H1 (cell line): ENCODE measurements around the gene ERC1. TPM values are rescaled to one million over a fixed set of nuclear protein-coding genes. Genes with fewer than 3 reads are reported as not detected.

Experiments used
- CTCF ChIA-PET: fragments of 300-600 bp; sonication (Branson Sonifier 250); formaldehyde crosslinking; loops from one replicate; lab custom pipeline; 2021; ENCODE audit not compliant: partially characterized antibody; lab: Charles Lee
- POLR2A ChIA-PET: fragments of 300-600 bp; sonication (Branson Sonifier 250); formaldehyde crosslinking; loops from one replicate; lab custom pipeline; 2021; ENCODE audit warnings: inconsistent platforms; ENCODE audit not compliant: partially characterized antibody; lab: Charles Lee
- DNase-seq, 2 experiments: peaks; one replicate each; pipeline versions ENCODE4 v3.0.0 to v3.0.0-alpha.2; 2010 to 2022; ENCODE audit warnings: low spot score in 2 of 2, low read depth in 1 of 2, mixed read lengths in 1 of 2
- FAIRE-seq: peaks from 2 replicates; lab custom pipeline; 2011; peaks lifted over from hg19 to GRCh38; lab: Jason Lieb, UNC
- H2AFZ ChIP-seq: 2 replicates; pipeline ENCODE4 v1.8.1; 2012; ENCODE audit warnings: low read length, inconsistent platforms
- H2AK5ac ChIP-seq: 2 replicates; pipeline ENCODE4 v1.6.1; 2013; ENCODE audit warnings: low read depth, low read length
- H2BK120ac ChIP-seq: replicated peaks from 2 replicates; pipeline ENCODE3; 2013; ENCODE audit warnings: low read depth, low read length, inconsistent platforms
- H2BK12ac ChIP-seq: 2 replicates; pipeline ENCODE4 v1.6.1; 2013; ENCODE audit warnings: low read depth, low read length
- H2BK15ac ChIP-seq: 2 replicates; pipeline ENCODE4 v1.6.1; 2013; ENCODE audit warnings: low read length
- H2BK20ac ChIP-seq: 2 replicates; pipeline ENCODE4 v1.6.1; 2013; ENCODE audit warnings: low read length
- H2BK5ac ChIP-seq: 2 replicates; pipeline ENCODE4 v1.6.1; 2013; ENCODE audit warnings: low read depth, low read length
- H3K14ac ChIP-seq: 2 replicates; pipeline ENCODE4 v1.6.1; 2013; ENCODE audit warnings: inconsistent platforms; ENCODE audit not compliant: insufficient read length
- H3K18ac ChIP-seq: 2 replicates; pipeline ENCODE4 v1.6.1; 2013; ENCODE audit warnings: low read length; ENCODE audit errors: extremely low read depth
- H3K23ac ChIP-seq: 2 replicates; pipeline ENCODE4 v1.6.1; 2013; ENCODE audit warnings: inconsistent platforms; ENCODE audit not compliant: insufficient read length
- H3K23me2 ChIP-seq: 2 replicates; pipeline ENCODE4 v1.6.1; 2013; ENCODE audit warnings: low read depth, low read length
- H3K27ac ChIP-seq: 2 replicates; pipeline ENCODE4 v1.6.1; 2011; ENCODE audit warnings: low read depth, low read length, inconsistent platforms
- H3K27me3 ChIP-seq, 4 experiments: replicated peaks in 1 of 4; 1 replicate in 1 of 4; 2 replicates in 3 of 4; pipeline versions ENCODE4 v1.6.1 to v1.8.1; 2011 to 2013; ENCODE audit warnings: low read length in 3 of 4, mild to moderate bottlenecking in 3 of 4, inconsistent platforms in 2 of 4, mixed read lengths in 2 of 4, moderate library complexity in 1 of 4; ENCODE audit not compliant: control insufficient read depth in 3 of 4, insufficient read depth in 3 of 4; ENCODE audit errors: extremely low read depth in 1 of 4
- H3K36me3 ChIP-seq, 4 experiments: 2 replicates each; pipeline versions ENCODE4 v1.6.1 to v1.8.1; 2011 to 2013; ENCODE audit warnings: mild to moderate bottlenecking in 4 of 4, low read length in 3 of 4, moderate library complexity in 2 of 4, control low read depth in 1 of 4, inconsistent platforms in 1 of 4; ENCODE audit not compliant: insufficient read depth in 4 of 4, control insufficient read depth in 2 of 4
- H3K4ac ChIP-seq: replicated peaks from 2 replicates; pipeline ENCODE3; 2013; ENCODE audit warnings: low read length, low read depth, mixed read lengths, inconsistent platforms; ENCODE audit not compliant: insufficient read length
- H3K4me1 ChIP-seq, 4 experiments: replicated peaks in 1 of 4; 1 replicate in 1 of 4; 2 replicates in 3 of 4; pipeline versions ENCODE4 v1.6.1 to v1.8.1; 2011 to 2013; ENCODE audit warnings: low read length in 3 of 4, inconsistent platforms in 2 of 4, mixed read lengths in 1 of 4; ENCODE audit not compliant: insufficient read depth in 4 of 4, control insufficient read depth in 3 of 4
- H3K4me2 ChIP-seq, 2 experiments: 2 replicates each; pipeline versions ENCODE4 v1.6.1 to v1.8.1; 2011 to 2013; ENCODE audit warnings: low read depth in 2 of 2, low read length in 2 of 2, control low read depth in 1 of 2, inconsistent platforms in 1 of 2, mild to moderate bottlenecking in 1 of 2; ENCODE audit not compliant: insufficient read depth in 1 of 2
- H3K4me3 ChIP-seq, 4 experiments: fragments of 200-600, 300-600 bp in 1 of 4; sonication (generic), shearing (Covaris generic), sonication (Bioruptor Twin) in 1 of 4; 2 replicates each; pipeline versions ENCODE4 v1.5.1 to v1.8.1; 2011 to 2016; ENCODE audit warnings: low read length in 4 of 4, low read depth in 3 of 4, control low read depth in 2 of 4, inconsistent platforms in 2 of 4, mild to moderate bottlenecking in 2 of 4, mixed read lengths in 1 of 4, moderate library complexity in 1 of 4; ENCODE audit not compliant: insufficient read depth in 2 of 4; ENCODE audit errors: extremely low read depth in 1 of 4
- H3K56ac ChIP-seq: replicated peaks from 2 replicates; pipeline ENCODE3; 2013; ENCODE audit warnings: low read depth, mild to moderate bottlenecking, mixed read lengths, low read length, inconsistent platforms; ENCODE audit not compliant: insufficient read length
- H3K79me1 ChIP-seq: 2 replicates; pipeline ENCODE4 v1.6.1; 2013; ENCODE audit warnings: low read depth, low read length, control low read depth
- H3K79me2 ChIP-seq, 2 experiments: 2 replicates each; pipeline versions ENCODE4 v1.6.1 to v1.8.1; 2012 to 2013; ENCODE audit warnings: low read length in 2 of 2, mild to moderate bottlenecking in 2 of 2, inconsistent platforms in 1 of 2; ENCODE audit not compliant: insufficient read depth in 2 of 2, control insufficient read depth in 1 of 2
- H3K9ac ChIP-seq, 4 experiments: replicated peaks in 1 of 4; 1 replicate in 1 of 4; 2 replicates in 3 of 4; pipeline versions ENCODE4 v1.6.1 to v1.8.1; 2011 to 2013; ENCODE audit warnings: low read depth in 3 of 4, low read length in 3 of 4, control low read depth in 2 of 4, mild to moderate bottlenecking in 2 of 4, moderate library complexity in 2 of 4, inconsistent platforms in 1 of 4; ENCODE audit errors: extremely low read depth in 1 of 4
- H3K9me3 ChIP-seq, 2 experiments: 2 replicates each; pipeline versions ENCODE4 v1.6.1 to v1.8.1; 2012 to 2013; ENCODE audit warnings: mild to moderate bottlenecking in 2 of 2, moderate library complexity in 2 of 2, control low read depth in 1 of 2, inconsistent platforms in 1 of 2, low read depth in 1 of 2, low read length in 1 of 2, mixed read lengths in 1 of 2; ENCODE audit not compliant: insufficient read depth in 2 of 2
- H4K20me1 ChIP-seq, 2 experiments: replicated peaks in 1 of 2; 2 replicates each; pipeline versions ENCODE3 to v1.8.1; 2011 to 2013; ENCODE audit warnings: inconsistent platforms in 2 of 2, low read length in 2 of 2, mild to moderate bottlenecking in 1 of 2; ENCODE audit not compliant: insufficient read depth in 2 of 2, control insufficient read depth in 1 of 2
- H4K5ac ChIP-seq: 2 replicates; pipeline ENCODE4 v1.6.1; 2013; ENCODE audit warnings: low read length, low read depth, mixed read lengths, inconsistent platforms; ENCODE audit not compliant: insufficient read length
- H4K8ac ChIP-seq: 2 replicates; pipeline ENCODE4 v1.8.0; 2013; ENCODE audit warnings: mild to moderate bottlenecking, moderate library complexity, low read length, inconsistent platforms; ENCODE audit not compliant: insufficient read depth; ENCODE audit errors: extremely low read depth
- H4K91ac ChIP-seq: replicated peaks from 2 replicates; pipeline ENCODE3; 2013; ENCODE audit warnings: low read length, mixed read lengths, inconsistent platforms; ENCODE audit not compliant: insufficient read length
- BCL11A ChIP-seq, 2 experiments: IDR thresholded peaks; one replicate each; pipeline ENCODE4 v1.6.1; 2011; ENCODE audit warnings: low read depth in 2 of 2, low read length in 2 of 2, mild to moderate bottlenecking in 2 of 2
- CREB1 ChIP-seq: IDR thresholded peaks from 2 replicates; pipeline ENCODE4 v1.6.1; 2012; ENCODE audit warnings: inconsistent platforms
- EGR1 ChIP-seq: IDR thresholded peaks from 2 replicates; pipeline ENCODE4 v1.6.1; 2011; ENCODE audit warnings: low read depth, low read length, borderline replicate concordance
- HDAC6 ChIP-seq: IDR thresholded peaks from one replicate; pipeline ENCODE4 v1.7.1; 2012; ENCODE audit warnings: low read depth, mild to moderate bottlenecking, inconsistent platforms, low read length, moderate library complexity
- KDM1A ChIP-seq: fragments of 200-600, 300-600 bp; sonication (generic); IDR thresholded peaks from 2 replicates; pipeline ENCODE4 v1.7.1; 2016; ENCODE audit warnings: mild to moderate bottlenecking, low read length, borderline replicate concordance
- KDM4A ChIP-seq: IDR thresholded peaks from one replicate; pipeline ENCODE4 v1.7.1; 2012; ENCODE audit warnings: low read depth, mild to moderate bottlenecking, moderate library complexity, low read length, inconsistent platforms; ENCODE audit not compliant: severe bottlenecking
- KDM5A ChIP-seq: fragments of 200-600 bp; IDR thresholded peaks from 2 replicates; pipeline ENCODE4 v1.7.1; 2012; ENCODE audit warnings: mild to moderate bottlenecking, low read length, inconsistent platforms, mixed read lengths
- NRF1 ChIP-seq: IDR thresholded peaks from 2 replicates; pipeline ENCODE4 v1.6.1; 2011; ENCODE audit warnings: mild to moderate bottlenecking, low read depth, low read length, improper control_type of control experiment
- RAD21 ChIP-seq, 2 experiments: IDR thresholded peaks in 1 of 2; conservative IDR thresholded peaks in 1 of 2; 2 replicates each; pipeline ENCODE4 v1.6.1; 2011; ENCODE audit warnings: low read depth in 2 of 2, low read length in 2 of 2, improper control_type of control experiment in 1 of 2, inconsistent platforms in 1 of 2, mild to moderate bottlenecking in 1 of 2, moderate library complexity in 1 of 2
- WGBS, 2 experiments: shearing (Covaris generic) in 1 of 2; methylation state at CpG; one replicate each; pipeline versions ENCODE4 v1.1.6 to v1.1.7; 2013 to 2015; ENCODE audit warnings: low lambda C conversion rate in 2 of 2, mixed read lengths in 2 of 2, inconsistent platforms in 1 of 2, low coverage in 1 of 2, missing lambda C conversion rate in 1 of 2; ENCODE audit not compliant: insufficient replicate concordance in 2 of 2, insufficient coverage in 1 of 2, insufficient read length in 1 of 2; ENCODE audit errors: extremely low coverage in 1 of 2, missing lambda C conversion rate in 1 of 2; 5-methylcytosine and 5-hydroxymethylcytosine counted together
- polyA plus RNA-seq, 7 experiments: library from polyadenylated mRNA; depleted of rRNA in 3 of 7; stranded (reverse) in 5 of 7; unstranded in 2 of 7; fragments of >200 nt in 5 of 7; fragments of 200-250 nt in 2 of 7; gene quantifications; 1 replicate in 5 of 7; 2 replicates in 1 of 7; 4 replicates in 1 of 7; pipeline versions ENCODE4 v1.2.1 to v1.2.3, GENCODE V29; 2011 to 2013; ENCODE audit warnings: missing spikeins in 2 of 7, mixed read lengths in 2 of 7
- total RNA-seq: library from RNA; stranded (reverse); fragmentation: NEBNext Ultra II Directional; extraction: Animal tissue kit (Norgen Biotek cat#: 25700); gene quantifications from 2 replicates; pipeline ENCODE4 v1.2.1, GENCODE V29; 2021
- TF ChIP-seq, protein P1 (sequence below): IDR thresholded peaks from 2 replicates; pipeline ENCODE4 v1.6.1; 2012; ENCODE audit warnings: low read length, inconsistent platforms
- TF ChIP-seq, protein P2 (sequence below): IDR thresholded peaks from 2 replicates; pipeline ENCODE4 v1.6.1; 2011; ENCODE audit warnings: low read depth, mild to moderate bottlenecking, low read length; ENCODE audit not compliant: insufficient read depth

The ERC1 gene
- total and polyA plus RNA-seq, 2 of the 8 experiments (the other 6 are each of a cell fraction or from before 2014, with no cell fraction given), result 7.8 to 45.7 TPM

- Histone ChIP-seq H3K56ac (no peak overlapping the region), H3K79me1 (no peaks in the 10 kb centered on the region), H3K23me2 (no peaks in the 10 kb centered on the region), H2AFZ (no peak overlapping the region), H3K27ac (no peak overlapping the region), H4K20me1 (peaks cover 0 to 2% of the 10 kb centered on the region in 2 experiments), H2BK5ac (no peak overlapping the region), H2AK5ac (no peak overlapping the region), H4K91ac (no peak overlapping the region), H4K5ac (no peak overlapping the region), H3K79me2 (no peaks in the 10 kb centered on the region), H3K4ac (no peak overlapping the region), H3K14ac (no peak overlapping the region), H2BK12ac (no peak overlapping the region), H3K18ac (no peak overlapping the region), H2BK20ac (no peak overlapping the region), H3K9me3 (no peaks in the 10 kb centered on the region), H3K27me3 (no peaks in the 10 kb centered on the region), H3K23ac (no peak overlapping the region), H2BK120ac (no peak overlapping the region), H3K9ac (no peak overlapping the region), H3K4me1 (no peaks in the 10 kb centered on the region), H3K4me3 (no peak overlapping the region), H4K8ac (no peak overlapping the region), H3K4me2 (no peak overlapping the region), H2BK15ac (no peak overlapping the region), H3K36me3 (no peaks in the 10 kb centered on the region)
- FAIRE-seq, result no peak
- POLR2A ChIA-PET, result interaction anchor here (1.1 kb wide), 1 partner anchor 12 kb away, joined by 3 read pairs; no protein-coding TSS in a partner anchor
- WGBS, 2 experiments, result 85% methylated on average over 2 of the region's 2 CpGs; no CpG with 5 or more reads in 1 of the 2 experiments
- CTCF ChIA-PET, result interaction anchor here (0.5 to 1.6 kb wide), 4 partner anchors 9 to 402 kb away, joined by 3 to 4 read pairs (median 3); partner anchors contain the start of gene RAD52
- DNase-seq, result no peak
- TF ChIP-seq BCL11A (IDR thresholded peaks at IDR 0.05; ENCODE audit: low read depth in 2 of 2, low read length in 2 of 2) (no peak), KDM1A (no peak), EGR1 (no peak), NRF1 (no peak), RAD21 (IDR thresholded peaks at IDR 0.05 in 1 of 2, conservative IDR thresholded peaks at IDR 0.05 in 1 of 2; ENCODE audit: low read depth in 2 of 2, low read length in 2 of 2) (no peak), KDM5A (no peak), CREB1 (no peak), KDM4A (no peak), HDAC6 (no peak)
- TF ChIP-seq, protein P1, sequence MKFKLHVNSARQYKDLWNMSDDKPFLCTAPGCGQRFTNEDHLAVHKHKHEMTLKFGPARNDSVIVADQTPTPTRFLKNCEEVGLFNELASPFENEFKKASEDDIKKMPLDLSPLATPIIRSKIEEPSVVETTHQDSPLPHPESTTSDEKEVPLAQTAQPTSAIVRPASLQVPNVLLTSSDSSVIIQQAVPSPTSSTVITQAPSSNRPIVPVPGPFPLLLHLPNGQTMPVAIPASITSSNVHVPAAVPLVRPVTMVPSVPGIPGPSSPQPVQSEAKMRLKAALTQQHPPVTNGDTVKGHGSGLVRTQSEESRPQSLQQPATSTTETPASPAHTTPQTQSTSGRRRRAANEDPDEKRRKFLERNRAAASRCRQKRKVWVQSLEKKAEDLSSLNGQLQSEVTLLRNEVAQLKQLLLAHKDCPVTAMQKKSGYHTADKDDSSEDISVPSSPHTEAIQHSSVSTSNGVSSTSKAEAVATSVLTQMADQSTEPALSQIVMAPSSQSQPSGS, result no peak
- TF ChIP-seq, protein P2, sequence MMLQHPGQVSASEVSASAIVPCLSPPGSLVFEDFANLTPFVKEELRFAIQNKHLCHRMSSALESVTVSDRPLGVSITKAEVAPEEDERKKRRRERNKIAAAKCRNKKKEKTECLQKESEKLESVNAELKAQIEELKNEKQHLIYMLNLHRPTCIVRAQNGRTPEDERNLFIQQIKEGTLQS, result no peak
These were observed 360.9 kb downstream of the ERC1 start for GRCh38 chr12:1351926-1352325.
